GM23338 (cell line): ENCODE data around the gene SLC28A1. TPM values are rescaled to one million over a fixed set of nuclear protein-coding genes. Genes with fewer than 3 reads are reported as not detected.

ENCODE experiments used
- ATAC-seq: fragments of 200-7000 bp; cut with Tn5 transposase; 3 replicates; pipeline ENCODE4 v1.9.1; 2020
- DNase-seq: peaks from one replicate; pipeline ENCODE4 v3.0.0-alpha.2; 2015; ENCODE audit warnings: low spot score
- H2AFZ ChIP-seq: fragments of 200-600 bp; sonication (generic); 2 replicates; pipeline ENCODE4 v1.8.0; 2016; ENCODE audit warnings: antibody characterized with exemption, mild to moderate bottlenecking, moderate library complexity
- H3F3A ChIP-seq: fragments of 200-600 bp; sonication (generic); replicated peaks from 2 replicates; pipeline ENCODE4 v1.8.0; 2017; ENCODE audit warnings: antibody characterized with exemption, mixed run types, low read depth
- H3K27ac ChIP-seq: fragments of 200-600 bp; sonication (generic); 2 replicates; pipeline ENCODE4 v1.6.1; 2016; ENCODE audit warnings: low read depth
- H3K27me3 ChIP-seq: fragments of 200-600 bp; sonication (generic); 2 replicates; pipeline ENCODE4 v1.8.0; 2016; ENCODE audit warnings: mild to moderate bottlenecking, mixed run types, moderate library complexity; ENCODE audit not compliant: insufficient read depth
- H3K36me3 ChIP-seq: fragments of 200-600 bp; sonication (generic); 2 replicates; pipeline ENCODE4 v1.8.0; 2016; ENCODE audit warnings: mild to moderate bottlenecking; ENCODE audit not compliant: insufficient read depth
- H3K4me1 ChIP-seq: fragments of 200-600 bp; sonication (generic); 2 replicates; pipeline ENCODE4 v1.8.0; 2016; ENCODE audit warnings: mild to moderate bottlenecking, moderate library complexity; ENCODE audit not compliant: insufficient read depth
- H3K4me2 ChIP-seq: fragments of 200-600 bp; sonication (generic); 2 replicates; pipeline ENCODE4 v1.7.1; 2017; ENCODE audit warnings: mixed run types
- H3K4me3 ChIP-seq: fragments of 200-600 bp; sonication (generic); 2 replicates; pipeline ENCODE4 v1.6.1; 2016; ENCODE audit warnings: mixed run types
- H3K79me2 ChIP-seq: fragments of 200-600 bp; sonication (generic); replicated peaks from 2 replicates; pipeline ENCODE4 v1.8.0; 2017; ENCODE audit warnings: mild to moderate bottlenecking; ENCODE audit not compliant: insufficient read depth
- H3K9me2 ChIP-seq: fragments of 200-600 bp; sonication (generic); 2 replicates; pipeline ENCODE4 v1.8.0; 2017; ENCODE audit not compliant: insufficient read depth
- H4K20me1 ChIP-seq: fragments of 200-600 bp; sonication (generic); replicated peaks from 2 replicates; pipeline ENCODE4 v1.8.0; 2017; ENCODE audit warnings: mild to moderate bottlenecking; ENCODE audit not compliant: insufficient read depth
- H3K27ac Mint-ChIP-seq: 2 replicates; pipeline ENCODE4 v1.8.0; 2020; ENCODE audit warnings: inconsistent platforms, mild to moderate bottlenecking, moderate library complexity, mixed read lengths
- H3K27me3 Mint-ChIP-seq: 3 replicates; pipeline ENCODE4 v1.8.0; 2022; ENCODE audit warnings: low read depth, mild to moderate bottlenecking, moderate library complexity, mixed read lengths, inconsistent platforms; ENCODE audit not compliant: insufficient read depth, poor library complexity
- H3K36me3 Mint-ChIP-seq: 3 replicates; pipeline ENCODE4 v1.8.0; 2021; ENCODE audit warnings: low read depth, mild to moderate bottlenecking, inconsistent platforms, moderate library complexity, mixed read lengths
- H3K4me1 Mint-ChIP-seq: 3 replicates; pipeline ENCODE4 v1.8.0; 2020; ENCODE audit warnings: mild to moderate bottlenecking, inconsistent platforms, mixed read lengths
- H3K4me3 Mint-ChIP-seq: 3 replicates; pipeline ENCODE4 v1.8.0; 2021; ENCODE audit warnings: moderate library complexity, mild to moderate bottlenecking, inconsistent platforms, mixed read lengths
- H3K9me3 Mint-ChIP-seq: 3 replicates; pipeline ENCODE4 v1.8.0; 2020; ENCODE audit warnings: moderate library complexity, mild to moderate bottlenecking, inconsistent platforms, mixed read lengths
- CREB1 ChIP-seq: fragments of 250-450 bp; sonication (Bioruptor Pico); IDR thresholded peaks from 2 replicates; pipeline ENCODE4 v1.5.0; 2020; ENCODE audit warnings: low read depth, mild to moderate bottlenecking, moderate library complexity
- CTCF ChIP-seq, 2 experiments: fragments of 200-600 bp in 1 of 2; sonication (generic) in 1 of 2; conservative IDR thresholded peaks; 2 replicates each; pipeline versions ENCODE4 v1.5.1 to v1.6.1; 2016 to 2017; ENCODE audit warnings: antibody characterized with exemption in 2 of 2, low read depth in 2 of 2, mild to moderate bottlenecking in 2 of 2, moderate library complexity in 1 of 2
- EZH2 ChIP-seq: fragments of 200-600 bp; sonication (generic); IDR thresholded peaks from one replicate; pipeline ENCODE4 v1.8.0; 2017; ENCODE audit warnings: antibody characterized with exemption, mild to moderate bottlenecking, low read depth; ENCODE audit not compliant: unreplicated experiment
- EZH2phosphoT487 ChIP-seq: fragments of 200-600 bp; sonication (generic); IDR thresholded peaks from one replicate; pipeline ENCODE4 v1.8.1; 2018; ENCODE audit warnings: antibody characterized with exemption; ENCODE audit not compliant: unreplicated experiment
- JUNB ChIP-seq: IDR thresholded peaks from one replicate; pipeline ENCODE4 v1.6.1; 2016; ENCODE audit warnings: antibody characterized with exemption; ENCODE audit not compliant: unreplicated experiment
- NANOG ChIP-seq: IDR thresholded peaks from 2 replicates; pipeline ENCODE4 v1.6.1; 2016; ENCODE audit warnings: antibody characterized with exemption, borderline replicate concordance
- POLR2AphosphoS5 ChIP-seq: IDR thresholded peaks from 2 replicates; pipeline ENCODE4 v1.6.1; 2016; ENCODE audit warnings: antibody characterized with exemption, low read depth
- REST ChIP-seq: IDR thresholded peaks from one replicate; pipeline ENCODE4 v1.6.1; 2018; ENCODE audit warnings: antibody characterized with exemption; ENCODE audit not compliant: unreplicated experiment
- STAT1 ChIP-seq: IDR thresholded peaks from one replicate; pipeline ENCODE4 v1.6.1; 2016; ENCODE audit warnings: antibody characterized with exemption; ENCODE audit not compliant: unreplicated experiment
- ZNF114 ChIP-seq: fragments of 250-450 bp; sonication (Bioruptor Pico); IDR thresholded peaks from 2 replicates; pipeline ENCODE4 v1.5.0; 2020; ENCODE audit warnings: mild to moderate bottlenecking, moderate library complexity
- ZNF331 ChIP-seq: fragments of 250-450 bp; sonication (Bioruptor Pico); IDR thresholded peaks from 2 replicates; pipeline ENCODE4 v1.5.0; 2020; ENCODE audit warnings: low read depth, mild to moderate bottlenecking, moderate library complexity
- polyA plus RNA-seq: library from polyadenylated mRNA; unstranded; fragments of >200 nt; fragmentation: Nextera tagmentation; extraction: Ambion mirVana; gene quantifications from 2 replicates; pipeline ENCODE4 v1.2.1, GENCODE V29; 2016
- total RNA-seq: library from RNA; depleted of rRNA; stranded (reverse); fragments of >200 nt; shearing (Covaris generic); gene quantifications from 2 replicates; pipeline ENCODE4 v1.2.3, GENCODE V29; 2014
- TF ChIP-seq, protein P1 (sequence below): fragments of 250-450 bp; sonication (Bioruptor Pico); IDR thresholded peaks from 2 replicates; pipeline ENCODE4 v1.5.0; 2020; ENCODE audit warnings: mild to moderate bottlenecking, moderate library complexity
- TF ChIP-seq, protein P2 (sequence below): IDR thresholded peaks from 2 replicates; pipeline ENCODE4 v1.6.1; 2016; ENCODE audit warnings: antibody characterized with exemption

The SLC28A1 gene
- total and polyA plus RNA-seq, 2 experiments from 2014 or later, result not detected

DNA sequence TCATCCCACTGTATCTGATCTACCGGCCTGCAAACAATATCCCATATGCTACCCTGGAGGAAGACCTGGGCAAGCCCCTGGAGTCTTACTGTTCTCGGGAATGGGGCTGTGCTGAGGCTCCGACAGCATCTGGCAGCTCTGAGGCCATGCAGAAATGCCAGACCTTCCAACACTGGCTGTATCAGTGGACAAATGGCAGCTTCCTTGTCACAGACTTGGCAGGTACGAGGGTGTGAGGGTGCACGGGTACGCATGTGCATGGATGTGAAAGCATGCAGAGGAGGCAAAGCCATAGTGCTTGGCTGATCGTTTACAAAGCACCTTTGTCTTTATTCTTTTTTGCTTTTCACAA is 20.0 kb upstream of the SLC28A1 start:
- H3K4me3 ChIP-seq, result no peak overlapping the region
- H3K27me3 ChIP-seq, result no peaks in the 10 kb centered on the region
- no peak overlapping the region for H2AFZ ChIP-seq
- no peak overlapping the region for H3K4me2 ChIP-seq
- ATAC-seq (no peak), DNase-seq (no peak)
- Mint-ChIP-seq H3K27ac (no peak overlapping the region), H3K4me1 (no peaks in the 10 kb centered on the region; the same call in 2 of the 3 replicates), H3K9me3 (no peaks in the 10 kb centered on the region), H3K36me3 (no peaks in the 10 kb centered on the region; the same call in 1 of the 3 replicates), H3K4me3 (no peak overlapping the region), H3K27me3 (peaks cover 2% of the 10 kb centered on the region)
- H3K36me3 ChIP-seq, result peaks cover 3% of the 10 kb centered on the region; the same call in 1 of the 2 replicates
- no peaks in the 10 kb centered on the region; the same call in 1 of the 2 replicates for H4K20me1 ChIP-seq
- no peak for TF ChIP-seq JUNB
- TF ChIP-seq, protein P1, sequence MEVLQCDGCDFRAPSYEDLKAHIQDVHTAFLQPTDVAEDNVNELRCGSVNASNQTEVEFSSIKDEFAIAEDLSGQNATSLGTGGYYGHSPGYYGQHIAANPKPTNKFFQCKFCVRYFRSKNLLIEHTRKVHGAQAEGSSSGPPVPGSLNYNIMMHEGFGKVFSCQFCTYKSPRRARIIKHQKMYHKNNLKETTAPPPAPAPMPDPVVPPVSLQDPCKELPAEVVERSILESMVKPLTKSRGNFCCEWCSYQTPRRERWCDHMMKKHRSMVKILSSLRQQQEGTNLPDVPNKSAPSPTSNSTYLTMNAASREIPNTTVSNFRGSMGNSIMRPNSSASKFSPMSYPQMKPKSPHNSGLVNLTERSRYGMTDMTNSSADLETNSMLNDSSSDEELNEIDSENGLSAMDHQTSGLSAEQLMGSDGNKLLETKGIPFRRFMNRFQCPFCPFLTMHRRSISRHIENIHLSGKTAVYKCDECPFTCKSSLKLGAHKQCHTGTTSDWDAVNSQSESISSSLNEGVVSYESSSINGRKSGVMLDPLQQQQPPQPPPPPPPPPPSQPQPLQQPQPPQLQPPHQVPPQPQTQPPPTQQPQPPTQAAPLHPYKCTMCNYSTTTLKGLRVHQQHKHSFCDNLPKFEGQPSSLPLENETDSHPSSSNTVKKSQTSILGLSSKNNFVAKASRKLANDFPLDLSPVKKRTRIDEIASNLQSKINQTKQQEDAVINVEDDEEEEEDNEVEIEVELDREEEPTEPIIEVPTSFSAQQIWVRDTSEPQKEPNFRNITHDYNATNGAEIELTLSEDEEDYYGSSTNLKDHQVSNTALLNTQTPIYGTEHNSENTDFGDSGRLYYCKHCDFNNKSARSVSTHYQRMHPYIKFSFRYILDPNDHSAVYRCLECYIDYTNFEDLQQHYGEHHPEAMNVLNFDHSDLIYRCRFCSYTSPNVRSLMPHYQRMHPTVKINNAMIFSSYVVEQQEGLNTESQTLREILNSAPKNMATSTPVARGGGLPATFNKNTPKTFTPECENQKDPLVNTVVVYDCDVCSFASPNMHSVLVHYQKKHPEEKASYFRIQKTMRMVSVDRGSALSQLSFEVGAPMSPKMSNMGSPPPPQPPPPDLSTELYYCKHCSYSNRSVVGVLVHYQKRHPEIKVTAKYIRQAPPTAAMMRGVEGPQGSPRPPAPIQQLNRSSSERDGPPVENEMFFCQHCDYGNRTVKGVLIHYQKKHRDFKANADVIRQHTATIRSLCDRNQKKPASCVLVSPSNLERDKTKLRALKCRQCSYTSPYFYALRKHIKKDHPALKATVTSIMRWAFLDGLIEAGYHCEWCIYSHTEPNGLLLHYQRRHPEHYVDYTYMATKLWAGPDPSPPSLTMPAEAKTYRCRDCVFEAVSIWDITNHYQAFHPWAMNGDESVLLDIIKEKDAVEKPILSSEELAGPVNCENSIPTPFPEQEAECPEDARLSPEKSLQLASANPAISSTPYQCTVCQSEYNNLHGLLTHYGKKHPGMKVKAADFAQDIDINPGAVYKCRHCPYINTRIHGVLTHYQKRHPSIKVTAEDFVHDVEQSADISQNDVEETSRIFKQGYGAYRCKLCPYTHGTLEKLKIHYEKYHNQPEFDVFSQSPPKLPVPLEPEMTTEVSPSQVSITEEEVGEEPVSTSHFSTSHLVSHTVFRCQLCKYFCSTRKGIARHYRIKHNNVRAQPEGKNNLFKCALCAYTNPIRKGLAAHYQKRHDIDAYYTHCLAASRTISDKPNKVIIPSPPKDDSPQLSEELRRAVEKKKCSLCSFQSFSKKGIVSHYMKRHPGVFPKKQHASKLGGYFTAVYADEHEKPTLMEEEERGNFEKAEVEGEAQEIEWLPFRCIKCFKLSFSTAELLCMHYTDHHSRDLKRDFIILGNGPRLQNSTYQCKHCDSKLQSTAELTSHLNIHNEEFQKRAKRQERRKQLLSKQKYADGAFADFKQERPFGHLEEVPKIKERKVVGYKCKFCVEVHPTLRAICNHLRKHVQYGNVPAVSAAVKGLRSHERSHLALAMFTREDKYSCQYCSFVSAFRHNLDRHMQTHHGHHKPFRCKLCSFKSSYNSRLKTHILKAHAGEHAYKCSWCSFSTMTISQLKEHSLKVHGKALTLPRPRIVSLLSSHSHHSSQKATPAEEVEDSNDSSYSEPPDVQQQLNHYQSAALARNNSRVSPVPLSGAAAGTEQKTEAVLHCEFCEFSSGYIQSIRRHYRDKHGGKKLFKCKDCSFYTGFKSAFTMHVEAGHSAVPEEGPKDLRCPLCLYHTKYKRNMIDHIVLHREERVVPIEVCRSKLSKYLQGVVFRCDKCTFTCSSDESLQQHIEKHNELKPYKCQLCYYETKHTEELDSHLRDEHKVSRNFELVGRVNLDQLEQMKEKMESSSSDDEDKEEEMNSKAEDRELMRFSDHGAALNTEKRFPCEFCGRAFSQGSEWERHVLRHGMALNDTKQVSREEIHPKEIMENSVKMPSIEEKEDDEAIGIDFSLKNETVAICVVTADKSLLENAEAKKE, result no peak
- TF ChIP-seq EZH2phosphoT487, result no peak
- TF ChIP-seq ZNF331, result no peak
- no peak for TF ChIP-seq ZNF114
- TF ChIP-seq POLR2AphosphoS5, result no peak
- no peak for TF ChIP-seq CREB1 (CRISPR knock-in tag)
- no peak for TF ChIP-seq REST
- no peak for TF ChIP-seq STAT1
- TF ChIP-seq, protein P2, sequence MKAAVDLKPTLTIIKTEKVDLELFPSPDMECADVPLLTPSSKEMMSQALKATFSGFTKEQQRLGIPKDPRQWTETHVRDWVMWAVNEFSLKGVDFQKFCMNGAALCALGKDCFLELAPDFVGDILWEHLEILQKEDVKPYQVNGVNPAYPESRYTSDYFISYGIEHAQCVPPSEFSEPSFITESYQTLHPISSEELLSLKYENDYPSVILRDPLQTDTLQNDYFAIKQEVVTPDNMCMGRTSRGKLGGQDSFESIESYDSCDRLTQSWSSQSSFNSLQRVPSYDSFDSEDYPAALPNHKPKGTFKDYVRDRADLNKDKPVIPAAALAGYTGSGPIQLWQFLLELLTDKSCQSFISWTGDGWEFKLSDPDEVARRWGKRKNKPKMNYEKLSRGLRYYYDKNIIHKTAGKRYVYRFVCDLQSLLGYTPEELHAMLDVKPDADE, result no peak
- no peak for TF ChIP-seq NANOG
- TF ChIP-seq CTCF (conservative IDR thresholded peaks at IDR 0.05; ENCODE audit: low read depth in 2 of 2), result no peak
- no peak for TF ChIP-seq EZH2
- no peaks in the 10 kb centered on the region for H3K79me2 ChIP-seq
- H3K27ac ChIP-seq, result no peak overlapping the region
- no peaks in the 10 kb centered on the region for H3K4me1 ChIP-seq
- H3F3A ChIP-seq, result no peaks in the 10 kb centered on the region
- no peaks in the 10 kb centered on the region for H3K9me2 ChIP-seq
